RWPE2 (cell line): Measurements from ENCODE around the gene CFAP90.
A peak's percentile ranks its signal among the peaks of the same experiment; 100 is the strongest.

ENCODE experiments used
- ATAC-seq: fragments of 200-7000 bp; cut with Tn5 transposase; 3 replicates; pipeline ENCODE4 v1.9.1; 2021; ENCODE audit warnings: low read depth
- DNase-seq: peaks from one replicate; pipeline ENCODE4 v3.0.0-alpha.2; 2020; ENCODE audit warnings: low spot score
- H3K27ac ChIP-seq: fragments of 450-650 bp; 2 replicates; pipeline ENCODE4 v1.5.1; 2017; ENCODE audit warnings: mild to moderate bottlenecking; ENCODE audit not compliant: poor library complexity, severe bottlenecking
- H3K27me3 ChIP-seq: fragments of 250-450 bp; sonication (Bioruptor Pico); 2 replicates; pipeline ENCODE4 v1.5.1; 2021; ENCODE audit warnings: mild to moderate bottlenecking, moderate library complexity; ENCODE audit not compliant: insufficient read depth, poor library complexity, severe bottlenecking
- H3K36me3 ChIP-seq: fragments of 250-450 bp; sonication (Bioruptor Pico); 2 replicates; pipeline ENCODE4 v1.5.1; 2020; ENCODE audit warnings: low read depth, mild to moderate bottlenecking, moderate library complexity
- H3K4me1 ChIP-seq: fragments of 250-450 bp; sonication (Bioruptor Pico); 2 replicates; pipeline ENCODE4 v1.5.1; 2021; ENCODE audit warnings: mild to moderate bottlenecking, moderate library complexity; ENCODE audit not compliant: insufficient read depth, poor library complexity, severe bottlenecking
- H3K4me3 ChIP-seq: fragments of 250-450 bp; sonication (Bioruptor Pico); 2 replicates; pipeline ENCODE4 v1.5.1; 2021; ENCODE audit warnings: mild to moderate bottlenecking, moderate library complexity; ENCODE audit not compliant: severe bottlenecking
- H3K9me3 ChIP-seq: fragments of 250-450 bp; sonication (Bioruptor Pico); 2 replicates; pipeline ENCODE4 v1.5.1; 2021; ENCODE audit warnings: mild to moderate bottlenecking, moderate library complexity; ENCODE audit not compliant: severe bottlenecking
- CTCF ChIP-seq: fragments of 450-650 bp; IDR thresholded peaks from one replicate; pipeline ENCODE4 v1.5.1; 2017; ENCODE audit warnings: mild to moderate bottlenecking, moderate library complexity; ENCODE audit not compliant: poor library complexity, severe bottlenecking

CFAP90 gene

DNA sequence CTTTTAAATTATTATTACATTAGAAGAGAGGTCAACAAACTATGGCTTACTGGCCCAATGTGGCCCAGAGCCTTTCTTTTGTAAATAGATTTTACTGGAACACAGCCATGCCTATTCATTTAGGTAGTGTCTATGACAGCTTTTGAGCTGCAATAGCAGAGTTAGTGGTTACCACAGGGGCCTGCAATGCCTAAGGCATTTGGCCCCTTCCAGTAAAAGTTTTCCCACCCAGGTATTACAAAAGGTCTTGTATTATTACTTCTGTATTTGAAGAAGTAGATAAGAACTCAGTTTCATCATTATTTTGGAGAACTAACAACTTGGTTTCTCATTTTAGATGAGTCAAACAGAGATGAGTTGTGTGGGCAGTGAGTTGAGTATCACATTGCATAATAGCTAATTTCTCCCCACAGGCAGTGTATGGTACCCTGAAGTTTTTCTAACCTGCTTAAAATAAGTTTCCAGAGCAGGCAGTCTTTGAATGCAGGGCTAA is 27.5 kb upstream of the CFAP90 start:
- TF ChIP-seq CTCF, result no peak
- DNase-seq (no peak), ATAC-seq (peak; percentile 68)
- Histone ChIP-seq H3K4me1 (peaks cover 2% of the 10 kb centered on the region), H3K36me3 (peaks cover 98% of the 10 kb centered on the region), H3K27me3 (no peaks in the 10 kb centered on the region), H3K27ac (no peak overlapping the region), H3K9me3 (no peaks in the 10 kb centered on the region), H3K4me3 (no peak overlapping the region)

- Histone ChIP-seq H3K4me3 (no peak overlapping the region), H3K9me3 (no peaks in the 10 kb centered on the region), H3K27me3 (no peaks in the 10 kb centered on the region), H3K36me3 (peaks cover 100% of the 10 kb centered on the region), H3K27ac (no peak overlapping the region), H3K4me1 (peaks cover 2% of the 10 kb centered on the region)
- ATAC-seq (no peak), DNase-seq (no peak)
- no peak for TF ChIP-seq CTCF
Measured at GRCh38 chr5:7877851-7878250, 26.9 kb upstream of the CFAP90 start.

DNA sequence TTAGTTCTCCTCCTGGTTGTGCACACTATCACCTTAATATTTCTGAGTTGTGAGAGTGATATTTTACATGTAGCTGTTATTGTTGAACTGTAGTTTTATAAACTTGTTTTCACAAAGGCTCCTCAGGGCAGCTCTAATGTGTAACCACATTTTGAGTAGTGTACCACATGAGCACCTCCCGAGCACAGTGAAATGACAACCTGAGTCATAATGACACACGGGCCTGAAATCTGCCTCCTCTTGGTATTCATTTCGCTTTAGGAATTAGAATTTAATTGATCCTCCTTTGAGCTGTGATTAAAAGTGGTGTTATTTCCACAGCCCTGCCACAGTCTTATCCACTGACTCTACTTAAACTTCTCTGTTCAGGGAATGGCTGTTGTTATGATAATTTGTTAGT is 25.9 kb upstream of the CFAP90 start:
- DNase-seq (no peak), ATAC-seq (peak; percentile 76)
- Histone ChIP-seq H3K27ac (no peak overlapping the region), H3K36me3 (peaks cover 100% of the 10 kb centered on the region), H3K4me3 (no peak overlapping the region), H3K4me1 (peaks cover 2% of the 10 kb centered on the region), H3K9me3 (no peaks in the 10 kb centered on the region), H3K27me3 (no peaks in the 10 kb centered on the region)
- TF ChIP-seq CTCF, result no peak

DNA sequence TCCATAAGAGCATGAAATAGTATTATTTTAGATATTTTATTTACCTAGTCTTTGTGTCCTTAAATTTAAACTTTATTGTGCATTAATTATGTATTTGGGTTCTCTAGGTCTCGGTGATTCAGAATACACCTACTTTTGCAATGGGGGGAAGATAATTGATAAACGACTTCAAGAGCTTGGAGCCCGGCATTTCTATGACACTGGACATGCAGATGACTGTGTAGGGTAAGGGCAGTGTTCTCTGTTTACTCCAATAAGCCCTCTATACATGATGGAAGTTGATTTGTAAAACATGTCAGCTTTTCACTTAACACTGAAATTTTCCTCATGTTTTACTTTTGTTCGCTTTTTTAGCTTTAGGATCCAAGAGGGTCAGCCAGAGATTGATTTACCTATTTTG is 24.2 kb upstream of the CFAP90 start:
- Histone ChIP-seq H3K36me3 (peaks cover 96% of the 10 kb centered on the region), H3K9me3 (no peaks in the 10 kb centered on the region), H3K27ac (no peak overlapping the region), H3K4me3 (no peak overlapping the region), H3K4me1 (peaks cover 12% of the 10 kb centered on the region), H3K27me3 (no peaks in the 10 kb centered on the region)
- no peak for ATAC-seq
- no peak for TF ChIP-seq CTCF
- DNase-seq, result no peak

DNA sequence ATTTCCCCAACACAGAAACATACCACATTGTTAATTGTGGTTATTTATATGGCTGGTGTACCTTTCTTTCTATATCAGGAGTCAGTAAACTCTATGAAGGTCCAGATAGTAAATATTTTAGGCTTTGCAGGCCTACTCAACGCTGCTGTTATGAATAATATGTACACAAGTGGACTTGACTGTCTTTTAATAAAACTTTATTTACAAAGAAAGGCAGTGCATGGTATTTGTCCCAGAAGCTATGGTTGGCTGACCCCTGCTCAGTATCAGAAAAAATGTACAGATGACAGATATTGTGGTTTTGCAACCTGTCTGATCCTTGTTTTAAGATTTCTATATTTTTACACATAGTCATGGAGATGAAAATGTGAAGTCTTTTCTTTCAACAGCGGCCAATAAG is 23.7 kb upstream of the CFAP90 start:
- ATAC-seq (no peak), DNase-seq (no peak)
- H3K36me3 ChIP-seq, result peaks cover 91% of the 10 kb centered on the region

More for the DNA sequence above, 23.7 kb upstream of the CFAP90 start:
- no peak for TF ChIP-seq CTCF
- H3K27ac ChIP-seq, result no peak overlapping the region
- H3K9me3 ChIP-seq, result no peaks in the 10 kb centered on the region
- H3K4me1 ChIP-seq, result peaks cover 14% of the 10 kb centered on the region
- no peaks in the 10 kb centered on the region for H3K27me3 ChIP-seq
- no peak overlapping the region for H3K4me3 ChIP-seq
